Colonic mucosa (tissue), 4 donors: Measurements from ENCODE around the gene IL3. TPM values are rescaled to one million over a fixed set of nuclear protein-coding genes. Genes with fewer than 3 reads are reported as not detected.

ENCODE experiments used
- DNase-seq: peaks from one replicate; pipeline ENCODE4 v3.0.0-alpha.2; 2020
- H3K27ac ChIP-seq: fragments of 200-600 bp; one replicate; pipeline ENCODE4 v1.8.0; 2021
- H3K27me3 ChIP-seq: fragments of 200-600 bp; one replicate; pipeline ENCODE4 v1.8.0; 2021
- H3K36me3 ChIP-seq: fragments of 200-600 bp; one replicate; pipeline ENCODE4 v1.8.0; 2021
- H3K4me1 ChIP-seq: fragments of 200-600 bp; one replicate; pipeline ENCODE4 v1.8.0; 2021; ENCODE audit warnings: mild to moderate bottlenecking
- H3K4me3 ChIP-seq: fragments of 200-600 bp; one replicate; pipeline ENCODE4 v1.8.0; 2021
- H3K9ac ChIP-seq, 2 donors: one replicate each; pipeline ENCODE4 v1.7.0; 2013; ENCODE audit warnings: control low read depth in 2 of 2, low read depth in 2 of 2, low read length in 2 of 2
- H3K9me3 ChIP-seq: fragments of 200-600 bp; one replicate; pipeline ENCODE4 v1.8.0; 2021
- CTCF ChIP-seq: fragments of 200-600 bp; IDR thresholded peaks from one replicate; pipeline ENCODE4 v1.8.0; 2022; ENCODE audit warnings: antibody characterized with exemption, mild to moderate bottlenecking
- intact Hi-C: fragments of 100-400 bp; cut with DNase I; formaldehyde crosslinking; loops from one replicate; pipeline ENCODE4 v1.14.1; 2022
- total RNA-seq, 2 donors: library from RNA; stranded (reverse); fragmentation: NEBNext Ultra II Directional in 1 of 2; extraction: Animal tissue kit (Norgen Biotek cat#: 25700) in 1 of 2; gene quantifications; one replicate each; pipeline ENCODE4 v1.2.1, GENCODE V29; 2021
- donor health status: healthy.
- donor health status: DM: no; HTN: no; CAD: no.
- donor health status: DM: no; HTN: no; CAD: no.

IL3 gene
- total RNA-seq, 2 donors from 2014 or later: 0.25 TPM; not detected in 1

DNA sequence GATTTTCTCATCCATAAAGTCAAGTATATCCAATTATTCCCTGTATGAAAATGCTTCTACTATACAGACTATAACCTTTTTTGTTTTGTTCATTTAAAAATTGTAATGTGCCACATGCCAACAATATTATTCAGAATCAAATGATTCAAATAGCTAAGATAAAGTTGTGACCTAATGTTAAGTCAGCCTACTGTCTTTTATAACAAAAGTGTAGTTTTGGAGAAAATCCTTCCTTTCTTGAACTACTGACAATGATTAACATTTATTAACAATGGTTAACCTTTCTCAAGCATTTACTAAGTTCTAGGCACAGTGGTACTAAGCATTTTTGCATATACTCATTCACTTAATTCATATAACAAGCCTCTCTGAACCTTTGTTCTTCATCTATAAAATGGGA lies 38.2 kb downstream of the IL3 start:
- no peak for TF ChIP-seq CTCF
- no peaks in the 10 kb centered on the region for H3K27me3 ChIP-seq
- no peak overlapping the region for H3K9ac ChIP-seq
- H3K36me3 ChIP-seq: no peaks in the 10 kb centered on the region
- no peak for DNase-seq
- no peaks in the 10 kb centered on the region for H3K4me1 ChIP-seq
- no peaks in the 10 kb centered on the region for H3K9me3 ChIP-seq
- H3K4me3 ChIP-seq: no peak overlapping the region
- no peak overlapping the region for H3K27ac ChIP-seq
- intact Hi-C loops: no loop called here

- Histone ChIP-seq H3K36me3 (no peaks in the 10 kb centered on the region), H3K27me3 (no peaks in the 10 kb centered on the region), H3K9ac (no peak overlapping the region), H3K4me3 (no peak overlapping the region), H3K4me1 (no peaks in the 10 kb centered on the region), H3K27ac (no peak overlapping the region), H3K9me3 (no peaks in the 10 kb centered on the region)
- intact Hi-C loops: no loop called here
- TF ChIP-seq CTCF: no peak
- no peak for DNase-seq
Observed at GRCh38 chr5:132099076-132099748, 38.8 kb downstream of the IL3 start.

- no peaks in the 10 kb centered on the region for H3K27me3 ChIP-seq
- TF ChIP-seq CTCF: no peak
- H3K27ac ChIP-seq: no peak overlapping the region
- H3K9ac ChIP-seq: no peak overlapping the region
- H3K9me3 ChIP-seq: no peaks in the 10 kb centered on the region
- DNase-seq: no peak
- no peaks in the 10 kb centered on the region for H3K36me3 ChIP-seq
- H3K4me3 ChIP-seq: no peak overlapping the region
- intact Hi-C loops: no loop called here
- H3K4me1 ChIP-seq: no peaks in the 10 kb centered on the region
Observed at GRCh38 chr5:132099905-132100304, 39.5 kb downstream of the IL3 start.

DNA sequence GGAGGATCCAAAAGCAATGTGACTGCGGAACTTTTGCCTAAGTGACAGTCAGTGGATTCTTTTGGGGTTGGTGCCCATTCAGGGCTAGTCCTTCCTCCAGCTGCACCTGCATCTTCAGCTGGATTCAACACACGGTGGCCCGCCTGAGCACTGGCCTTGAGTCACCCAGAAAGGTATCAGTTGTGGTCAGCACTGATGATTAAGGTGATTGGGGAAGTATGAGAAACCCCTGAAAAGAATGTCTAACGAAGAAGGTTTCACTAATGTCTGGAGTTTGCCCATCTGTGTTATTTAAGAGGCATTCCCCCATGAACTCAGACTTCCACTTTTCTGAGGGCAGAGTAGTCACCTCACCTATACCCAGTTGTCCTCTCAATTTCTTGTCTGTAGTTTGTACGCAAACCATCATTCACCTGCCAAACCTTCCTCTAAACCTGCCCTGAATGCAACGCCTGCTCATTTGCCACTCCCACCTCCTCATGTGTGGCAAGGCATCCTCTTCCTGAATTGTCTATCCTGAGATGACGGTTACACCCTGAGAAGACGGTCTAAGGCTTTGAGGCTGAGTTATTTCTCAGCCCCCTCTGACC lies 40.3 kb downstream of the IL3 start:
- DNase-seq: no peak
- no peaks in the 10 kb centered on the region for H3K9me3 ChIP-seq
- no peak for TF ChIP-seq CTCF

GRCh38 chr5:132101385-132101880 lies 41.0 kb downstream of the IL3 start:
- H3K27ac ChIP-seq: no peak overlapping the region
- no peaks in the 10 kb centered on the region for H3K36me3 ChIP-seq
- no peaks in the 10 kb centered on the region for H3K27me3 ChIP-seq
- H3K4me3 ChIP-seq: no peak overlapping the region
- DNase-seq: no peak
- H3K9ac ChIP-seq: no peak overlapping the region
- intact Hi-C loops: no loop called here
- no peaks in the 10 kb centered on the region for H3K9me3 ChIP-seq
- TF ChIP-seq CTCF: no peak
- H3K4me1 ChIP-seq: no peaks in the 10 kb centered on the region

More for the DNA sequence above, 40.3 kb downstream of the IL3 start:
- intact Hi-C loops: no loop called here
- Histone ChIP-seq H3K27me3 (no peaks in the 10 kb centered on the region), H3K4me1 (no peaks in the 10 kb centered on the region), H3K27ac (no peak overlapping the region), H3K36me3 (no peaks in the 10 kb centered on the region), H3K4me3 (no peak overlapping the region), H3K9ac (no peak overlapping the region)
